Dedifferentiated amniotic fluid mesenchymal stem cell (primary cell): ENCODE measurements around the gene LBH.

Source experiments
- DNase-seq: peaks from one replicate; pipeline ENCODE4 v3.0.0-alpha.2; 2016; ENCODE audit errors: extremely low spot score

LBH gene

DNA sequence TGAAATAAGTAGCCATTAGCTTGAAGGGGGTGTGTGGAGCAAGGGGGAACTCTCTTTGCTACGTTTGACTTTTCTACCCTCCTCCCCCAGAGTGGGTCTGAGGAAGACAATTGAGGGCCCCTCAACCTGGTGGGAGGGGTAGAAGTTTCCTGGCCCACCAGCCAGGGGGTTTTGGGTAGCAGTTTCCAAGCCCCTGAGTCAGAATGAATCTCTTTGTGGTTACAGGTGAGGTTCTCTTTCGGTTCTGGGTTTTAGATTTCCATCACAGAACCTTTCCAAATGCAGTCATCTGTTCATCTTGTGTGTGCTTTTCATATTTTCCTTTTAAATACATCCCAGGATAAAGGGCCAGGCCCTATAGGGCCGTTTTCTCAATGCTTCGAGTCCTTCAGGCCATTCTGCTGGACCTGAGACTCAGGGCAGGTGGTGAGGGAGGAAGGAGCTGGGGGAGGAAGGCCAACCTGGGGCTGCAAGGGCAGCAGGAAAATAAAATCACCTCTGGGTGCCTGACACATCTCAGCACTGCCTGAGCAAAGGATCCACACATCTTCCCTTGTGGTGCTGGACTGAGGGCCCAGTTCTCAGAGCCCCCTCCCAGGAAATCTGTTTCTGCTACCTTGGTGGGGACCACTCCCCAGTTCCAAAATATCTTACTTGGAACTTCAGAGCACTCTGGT lies 4.7 kb downstream of the LBH start:
- no peak for DNase-seq

DNA sequence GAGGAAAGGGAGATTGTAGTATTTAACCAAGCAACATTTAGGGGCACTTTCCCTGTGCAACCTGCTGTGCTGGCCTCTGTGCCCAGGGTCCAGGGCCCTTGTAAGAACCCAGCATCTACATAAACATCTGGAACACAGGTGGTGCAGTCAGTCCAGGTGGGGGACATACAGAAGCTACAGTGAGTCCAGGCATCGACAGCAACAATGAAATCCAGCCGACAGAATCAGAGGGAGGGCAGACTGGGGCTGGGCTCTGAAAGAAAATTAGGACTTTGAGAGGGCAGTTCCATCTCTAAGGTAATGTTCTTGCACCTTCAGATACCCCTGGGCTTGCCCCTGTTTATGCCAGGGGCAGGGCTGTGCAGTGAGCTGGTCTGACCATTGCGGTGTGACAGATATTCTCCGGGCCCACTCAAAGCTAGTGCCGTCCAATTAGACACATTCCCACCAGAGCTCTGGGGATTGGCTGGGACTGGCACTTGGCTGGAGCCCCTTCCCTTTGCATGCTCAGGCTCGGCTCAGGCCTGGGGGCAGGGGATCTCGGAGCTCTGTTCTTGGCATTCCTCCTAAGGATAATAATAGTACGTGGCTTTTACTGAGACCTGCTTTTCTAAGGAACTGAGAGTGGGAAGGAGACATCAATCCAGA lies 5.4 kb downstream of the LBH start:
- no peak for DNase-seq

DNA sequence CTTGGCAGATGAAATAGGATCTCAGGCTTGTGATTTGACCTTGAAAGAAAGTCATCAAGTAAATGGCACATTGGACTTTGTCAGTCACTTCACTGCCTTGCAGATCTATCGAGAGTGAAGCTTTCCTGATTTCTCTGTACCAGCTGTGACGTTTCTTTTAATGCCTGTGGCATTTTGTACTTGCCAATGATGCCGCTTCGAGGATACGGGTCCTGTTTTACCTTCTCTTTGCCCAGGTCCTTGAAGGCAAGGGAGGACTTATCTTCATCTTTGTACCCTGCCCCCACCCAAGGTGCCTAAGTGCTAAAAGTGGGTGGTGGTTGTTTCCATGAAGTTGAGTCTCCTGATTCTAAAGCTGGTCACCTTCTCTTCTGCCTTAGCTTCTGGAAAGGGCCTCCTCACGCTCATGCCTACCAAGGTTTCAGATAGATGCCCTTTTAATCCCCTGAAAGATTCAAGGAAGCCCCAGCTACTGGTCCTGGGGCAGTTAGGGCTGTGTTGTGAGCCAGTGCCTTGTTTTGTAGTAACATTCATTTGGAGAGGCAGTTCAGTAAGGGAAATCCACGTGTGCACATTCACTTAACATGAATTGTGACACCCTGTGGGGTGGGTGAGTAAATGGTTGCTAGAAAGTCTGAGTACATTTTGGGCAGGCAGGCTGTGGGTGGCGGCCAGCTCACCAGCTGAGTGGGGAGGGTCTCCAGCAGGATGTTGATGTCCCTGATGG lies 6.1 kb downstream of the LBH start:
- DNase-seq = no peak

- no peak for DNase-seq
Observed at GRCh38 chr2:30237966-30238800, 6.8 kb downstream of the LBH start.

DNA sequence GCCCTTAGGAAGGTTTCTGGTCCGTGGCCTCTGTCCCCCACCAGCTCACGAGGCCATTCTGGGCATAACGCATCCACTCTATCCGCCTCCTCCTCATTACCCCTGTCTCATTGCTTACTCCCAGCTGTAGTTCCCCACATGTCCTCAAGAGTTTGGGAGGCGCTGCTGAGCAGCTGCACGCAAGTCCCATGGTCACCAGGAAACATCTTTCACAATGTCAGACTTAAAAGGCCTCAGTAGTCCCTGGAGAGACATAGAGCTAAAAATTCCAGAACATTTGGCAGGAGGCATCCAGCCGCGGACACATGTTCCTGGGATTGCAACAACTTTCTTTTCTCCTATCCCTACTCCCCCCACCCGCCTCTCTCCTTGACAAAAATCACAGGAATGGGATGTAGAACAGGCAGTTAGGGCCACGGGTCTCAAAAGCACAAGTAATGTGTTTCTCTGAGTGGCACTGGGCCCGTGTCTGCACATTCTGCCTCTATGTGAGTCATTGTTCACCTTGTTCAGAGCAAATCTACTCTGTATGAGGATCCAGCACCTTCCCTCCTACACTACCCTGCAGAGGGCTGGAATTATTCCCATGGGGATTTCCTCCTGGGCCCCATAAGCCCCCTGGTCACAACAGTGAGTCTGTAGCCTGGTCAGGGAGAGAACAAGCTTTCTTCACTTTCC lies 8.1 kb downstream of the LBH start:
- DNase-seq = no peak

- DNase-seq = no peak
Observed at GRCh38 chr2:30239986-30240752, 8.8 kb downstream of the LBH start.

- DNase-seq = no peak
Observed at GRCh38 chr2:30243231-30243630, 11.9 kb downstream of the LBH start.

- DNase-seq = no peak
Observed at GRCh38 chr2:30245364-30245763, 14.0 kb downstream of the LBH start.

GRCh38 chr2:30248791-30249190 lies 17.5 kb downstream of the LBH start:
- no peak for DNase-seq

DNA sequence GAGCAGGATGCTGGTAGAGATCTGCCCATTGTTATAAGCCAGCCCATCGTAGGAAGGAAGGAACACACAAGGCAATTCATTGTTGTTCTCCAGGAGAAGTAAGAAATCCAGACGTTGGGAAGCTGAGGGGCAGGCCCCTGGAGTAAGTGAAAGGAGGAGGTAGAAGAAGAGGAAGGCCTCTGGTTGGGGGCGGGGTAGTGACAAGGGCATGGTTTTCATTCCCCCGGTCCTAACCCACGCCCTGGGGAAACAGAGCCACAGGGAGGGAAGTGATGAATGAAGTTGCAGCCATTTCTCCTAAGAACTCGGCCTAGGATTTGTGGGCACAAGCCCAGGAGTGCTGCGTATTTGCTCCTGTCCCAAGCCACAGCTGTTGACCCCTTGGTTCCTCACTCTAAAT lies 18.0 kb downstream of the LBH start:
- no peak for DNase-seq

DNA sequence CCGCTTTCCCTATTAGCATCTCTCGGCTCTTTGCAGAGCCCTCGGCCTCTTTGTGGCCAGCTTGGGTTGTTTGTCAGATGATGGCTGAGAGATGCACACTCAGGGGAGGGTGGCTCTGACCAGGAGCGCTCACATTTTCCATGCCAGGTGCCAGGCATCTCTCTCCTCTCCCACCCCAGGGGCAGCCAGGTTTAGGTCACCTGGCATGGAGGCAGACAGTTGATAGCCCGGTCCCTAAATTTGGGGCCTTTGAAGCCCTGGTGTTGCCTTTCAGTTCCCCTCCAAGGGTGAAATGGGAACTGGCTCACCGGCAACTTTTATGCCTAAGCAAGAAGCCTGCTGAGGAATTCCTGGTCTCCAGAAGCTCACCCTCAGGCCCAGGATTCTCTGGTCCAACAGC lies 19.1 kb downstream of the LBH start:
- no peak for DNase-seq

DNA sequence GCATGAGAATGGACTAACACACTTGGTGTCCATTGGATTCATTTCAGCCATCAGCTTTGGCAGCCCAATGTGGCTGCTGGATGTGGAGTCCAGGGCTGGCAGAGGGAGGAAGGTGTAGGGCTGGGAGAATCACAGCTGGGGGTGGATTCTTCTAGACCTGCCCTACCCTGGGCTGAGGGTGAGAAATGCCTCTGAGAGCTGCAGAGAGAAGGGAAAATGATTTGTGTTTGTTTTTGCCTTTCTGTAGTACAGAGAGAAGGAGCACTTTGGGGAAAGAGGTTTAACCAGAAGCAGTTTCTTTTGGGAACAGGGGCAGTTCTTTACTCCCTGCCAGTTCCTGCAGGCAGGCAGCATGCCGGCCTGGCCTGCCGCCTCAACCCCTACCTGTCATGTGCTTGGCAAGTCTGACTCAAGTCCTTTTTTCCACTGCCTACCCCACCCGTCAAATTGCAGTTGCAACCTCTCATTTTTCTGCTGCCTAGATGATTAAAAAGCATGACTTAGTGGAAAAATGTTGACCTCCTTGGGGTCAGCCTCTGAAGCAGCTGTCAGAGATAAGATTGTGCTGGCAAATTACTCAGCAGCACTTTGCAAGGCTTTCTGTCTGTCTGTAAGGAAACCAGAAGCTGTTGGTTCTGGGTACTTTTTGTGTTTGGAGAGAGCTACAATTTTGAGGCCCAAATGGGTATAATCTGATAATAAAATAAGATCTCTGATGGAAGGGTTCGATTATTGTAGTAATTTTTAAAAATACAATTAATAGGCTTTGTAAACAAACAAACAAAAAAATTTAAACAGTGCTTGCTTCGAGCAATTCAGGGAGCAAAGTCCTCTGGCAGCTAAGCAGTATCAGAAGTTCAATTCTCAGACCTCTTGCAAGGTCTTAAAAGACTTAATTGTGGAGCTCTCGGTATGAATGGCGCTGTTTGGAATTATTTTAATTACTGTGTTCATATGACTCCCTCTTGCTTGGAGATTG lies 21.7 kb downstream of the LBH start:
- peak; percentile 76 for DNase-seq

DNA sequence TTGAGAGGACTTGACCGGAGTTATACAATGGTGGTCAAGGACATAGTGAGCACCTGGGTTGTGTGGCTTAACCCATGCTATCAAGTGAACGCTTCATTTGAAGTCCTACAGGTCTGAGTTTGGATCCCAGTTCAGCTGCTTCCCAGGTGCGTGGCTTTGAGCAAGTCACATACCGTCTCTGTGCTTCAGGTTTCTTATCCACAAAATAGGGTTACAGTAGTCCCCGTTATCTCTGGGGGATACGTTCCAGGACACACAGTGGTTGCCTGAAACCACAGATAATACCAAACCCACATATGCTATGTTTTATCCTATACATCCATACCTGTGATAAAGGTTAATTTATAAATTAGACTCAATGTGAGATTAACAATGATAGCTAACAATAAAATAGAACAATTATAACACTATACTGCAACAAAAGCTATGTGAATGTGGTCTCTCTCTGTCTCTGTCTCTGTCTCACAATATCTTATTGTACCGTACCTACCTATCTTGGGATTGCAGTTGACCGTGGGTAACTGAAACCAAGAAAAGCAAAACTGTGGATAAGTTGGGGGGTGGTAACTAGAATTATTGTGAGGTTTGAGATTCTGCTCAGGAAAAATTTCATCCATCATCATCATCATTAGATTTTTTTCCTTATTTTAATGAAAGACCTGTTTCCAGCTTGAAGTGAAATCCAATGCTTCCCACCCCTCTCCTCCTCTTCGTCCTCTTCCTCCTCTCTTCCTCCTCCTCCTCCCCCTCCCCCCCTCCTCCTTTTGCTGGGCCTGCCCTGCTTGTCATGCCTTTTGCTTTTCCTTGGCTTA lies 22.7 kb downstream of the LBH start:
- DNase-seq = no peak

- no peak for DNase-seq
Observed at GRCh38 chr2:30254685-30255001, 23.3 kb downstream of the LBH start.

GRCh38 chr2:30255026-30255425 lies 23.7 kb downstream of the LBH start:
- no peak for DNase-seq

DNA sequence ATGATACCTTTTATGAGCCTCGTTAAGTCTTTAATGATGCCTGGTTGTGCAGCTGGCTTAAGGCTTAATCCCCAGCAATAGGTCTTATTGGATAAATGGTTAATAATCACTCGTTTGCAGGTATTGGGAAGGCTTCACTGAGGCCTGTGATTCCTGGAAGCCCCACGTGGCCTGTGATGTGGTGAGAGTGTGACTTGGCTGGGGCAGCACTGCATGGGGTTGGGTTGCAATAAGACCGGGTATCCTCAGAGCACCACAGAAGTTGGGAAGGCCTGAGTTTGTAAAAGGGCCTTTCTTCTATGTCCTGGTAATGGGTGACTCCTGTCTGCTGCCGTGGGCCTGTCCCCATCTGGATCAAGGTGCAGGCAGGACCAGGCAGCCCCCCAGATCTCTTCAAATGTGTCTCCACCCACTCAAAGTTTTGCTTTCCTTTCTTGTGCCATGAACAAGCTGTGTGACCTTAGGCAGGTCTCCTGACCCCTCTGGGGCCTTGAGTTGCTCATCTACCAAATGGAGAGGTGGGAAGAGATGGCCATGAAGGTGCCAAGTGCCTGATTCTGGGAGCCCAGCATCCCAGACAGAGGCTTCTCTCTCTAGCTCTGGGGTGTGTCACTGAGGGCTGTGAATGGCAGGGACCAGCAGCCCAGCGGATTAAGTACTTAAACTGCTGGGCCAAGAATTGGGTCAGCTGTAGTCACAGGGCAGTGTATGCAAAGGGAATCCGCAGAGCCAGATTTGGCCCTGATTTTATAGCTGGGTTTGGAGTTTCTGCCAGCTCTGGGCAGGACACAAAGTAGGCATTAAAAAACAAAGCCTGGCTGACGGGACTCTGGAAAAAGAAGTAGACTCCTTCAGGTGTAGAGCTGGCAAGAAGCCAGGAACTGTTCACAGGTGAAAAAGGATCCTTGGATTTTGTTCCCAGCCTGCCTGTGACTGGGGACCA lies 24.4 kb downstream of the LBH start:
- no peak for DNase-seq

- DNase-seq = no peak
Observed at GRCh38 chr2:30257266-30258214, 26.2 kb downstream of the LBH start.
